22Rv1 (cell line): ENCODE measurements around the gene ATOX1.

Source experiments
- CTCF ChIP-seq: fragments of 450-650 bp; IDR thresholded peaks from 2 replicates; pipeline ENCODE4 v1.5.1; 2017; ENCODE audit warnings: mild to moderate bottlenecking
- ZFX ChIP-seq: fragments of 450-650 bp; IDR thresholded peaks from 2 replicates; pipeline ENCODE4 v1.6.1; 2017; ENCODE audit warnings: antibody characterized with exemption, borderline replicate concordance

DNA sequence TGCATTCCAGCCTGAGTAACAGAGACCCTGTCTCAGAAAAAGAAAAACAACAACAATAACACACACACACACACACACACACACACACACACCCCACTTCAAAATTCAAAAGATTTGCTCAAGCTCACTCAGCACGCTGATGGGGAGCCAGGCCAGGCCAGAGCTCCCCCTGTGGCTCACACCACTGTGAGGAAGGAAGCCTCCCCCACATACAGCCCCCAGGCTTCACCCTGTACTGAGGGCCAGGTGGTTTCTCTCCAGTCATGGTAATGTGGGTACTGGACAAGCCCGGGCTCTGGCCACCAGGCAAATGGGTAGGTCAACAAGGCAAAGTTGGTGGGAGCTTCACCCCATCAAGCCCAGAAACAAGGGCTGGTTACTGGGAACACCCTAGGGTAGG, 19.0 kb downstream of the ATOX1 start:
- TF ChIP-seq CTCF (no peak), ZFX (no peak)
